Esophagus (tissue), 2 donors: ENCODE results near the gene PROK2. TPM values are rescaled to one million over a fixed set of nuclear protein-coding genes. Genes with fewer than 3 reads are reported as not detected.

Experiments
- H3K27ac ChIP-seq, 2 donors: one replicate each; pipeline ENCODE4 v1.5.1; 2013; ENCODE audit warnings: low read depth in 2 of 2, mild to moderate bottlenecking in 2 of 2, inconsistent platforms in 1 of 2, low read length in 1 of 2, moderate library complexity in 1 of 2
- H3K27me3 ChIP-seq, 2 donors: one replicate each; pipeline ENCODE4 v1.6.1; 2013; ENCODE audit warnings: low read length in 2 of 2, control low read depth in 1 of 2, mild to moderate bottlenecking in 1 of 2; ENCODE audit not compliant: insufficient read depth in 2 of 2, control insufficient read depth in 1 of 2
- H3K36me3 ChIP-seq, 2 donors: one replicate each; pipeline ENCODE4 v1.6.1; 2013; ENCODE audit warnings: low read length in 1 of 2; ENCODE audit not compliant: control insufficient read depth in 2 of 2, insufficient read depth in 2 of 2
- H3K4me1 ChIP-seq, 2 donors: one replicate each; pipeline ENCODE4 v1.6.1; 2013; ENCODE audit warnings: low read length in 1 of 2; ENCODE audit not compliant: control insufficient read depth in 2 of 2, insufficient read depth in 2 of 2
- H3K4me3 ChIP-seq, 2 donors: one replicate each; pipeline ENCODE4 v1.5.1; 2013; ENCODE audit warnings: low read length in 2 of 2, mild to moderate bottlenecking in 2 of 2, low read depth in 1 of 2, moderate library complexity in 1 of 2
- H3K9me3 ChIP-seq, 2 donors: one replicate each; pipeline ENCODE4 v1.6.1; 2013; ENCODE audit warnings: mild to moderate bottlenecking in 2 of 2, low read depth in 1 of 2, low read length in 1 of 2, moderate library complexity in 1 of 2; ENCODE audit not compliant: control insufficient read depth in 2 of 2, insufficient read depth in 1 of 2
- WGBS, 2 donors: extraction: QIAGEN DNeasy Blood & Tissue Kit; methylation state at CpG; one replicate each; pipeline ENCODE4 v1.1.7; 2013; 5-methylcytosine and 5-hydroxymethylcytosine counted together
- polyA plus RNA-seq, 2 donors: library from polyadenylated mRNA; stranded (reverse); fragments of 200-250 nt; gene quantifications; one replicate each; pipeline ENCODE4 v1.2.3, GENCODE V29; 2013
- donor health status: healthy with polysubstance abuse.
- donor health status: Bipolar disorder and iron deficiency.

Gene PROK2
- polyA plus RNA-seq, 2 donors, result 0.04 to 0.24 TPM

- Histone ChIP-seq H3K36me3 (no peaks in the 10 kb centered on the region), H3K9me3 (no peaks in the 10 kb centered on the region), H3K4me1 (no peaks in the 10 kb centered on the region), H3K4me3 (no peak overlapping the region), H3K27me3 (no peaks in the 10 kb centered on the region), H3K27ac (no peak overlapping the region)
- 71 to 82% methylated on average over 1 of the region's 1 CpG for WGBS, 2 donors
Observed at GRCh38 chr3:71791634-71792033, 6.7 kb upstream of the PROK2 start.

- Histone ChIP-seq H3K9me3 (no peaks in the 10 kb centered on the region), H3K4me1 (peaks cover under 1 to 5% of the 10 kb centered on the region in 2 donors), H3K4me3 (no peak overlapping the region), H3K27me3 (peaks cover 0 to under 1% of the 10 kb centered on the region in 2 donors), H3K36me3 (no peaks in the 10 kb centered on the region), H3K27ac (no peak overlapping the region)
- 84 to 90% methylated on average over 1 of the region's 1 CpG for WGBS, 2 donors
Observed at GRCh38 chr3:71789922-71790321, 5.0 kb upstream of the PROK2 start.

- Histone ChIP-seq H3K9me3 (no peaks in the 10 kb centered on the region), H3K4me1 (peaks cover 3 to 9% of the 10 kb centered on the region in 2 donors), H3K27me3 (peaks cover 0 to 9% of the 10 kb centered on the region in 2 donors), H3K27ac (no peak overlapping the region), H3K36me3 (no peaks in the 10 kb centered on the region), H3K4me3 (no peak overlapping the region)
- WGBS, 2 donors, result 91 to 92% methylated on average over 7 of the region's 7 CpGs
Observed at GRCh38 chr3:71787851-71788405, 3.0 kb upstream of the PROK2 start.

GRCh38 chr3:71786551-71786950 is 1.6 kb upstream of the PROK2 start:
- Histone ChIP-seq H3K9me3 (no peaks in the 10 kb centered on the region), H3K4me3 (no peak overlapping the region), H3K27me3 (peaks cover 0 to 9% of the 10 kb centered on the region in 2 donors), H3K27ac (no peak overlapping the region), H3K36me3 (no peaks in the 10 kb centered on the region), H3K4me1 (peaks cover 3 to 9% of the 10 kb centered on the region in 2 donors)
- WGBS, 2 donors, result 56 to 60% methylated on average over 6 of the region's 6 CpGs

- peaks cover 3 to 9% of the 10 kb centered on the region in 2 donors for H3K4me1 ChIP-seq
- H3K27me3 ChIP-seq, result peaks cover 0 to 9% of the 10 kb centered on the region in 2 donors
- no peak overlapping the region for H3K4me3 ChIP-seq
- no peak overlapping the region for H3K27ac ChIP-seq
- WGBS, 2 donors, result 44 to 48% methylated on average over 8 of the region's 8 CpGs
- H3K36me3 ChIP-seq, result no peaks in the 10 kb centered on the region
- no peaks in the 10 kb centered on the region for H3K9me3 ChIP-seq
Observed at GRCh38 chr3:71786217-71786549, 1.2 kb upstream of the PROK2 start.

- H3K9me3 ChIP-seq, result no peaks in the 10 kb centered on the region
- no peaks in the 10 kb centered on the region for H3K36me3 ChIP-seq
- no peak overlapping the region for H3K27ac ChIP-seq
- peak overlapping the region in 1 of 2 donors; percentile 38 for H3K4me3 ChIP-seq
- peaks cover 3 to 9% of the 10 kb centered on the region in 2 donors for H3K4me1 ChIP-seq
- H3K27me3 ChIP-seq, result peaks cover 0 to 9% of the 10 kb centered on the region in 2 donors
- 16 to 17% methylated on average over 28 of the region's 28 CpGs for WGBS, 2 donors
Observed at GRCh38 chr3:71785532-71786216, 726 bp upstream of the PROK2 start.

- H3K4me1 ChIP-seq, result peaks cover 3 to 9% of the 10 kb centered on the region in 2 donors
- peak overlapping the region; percentile 27 to 38 for H3K4me3 ChIP-seq
- H3K9me3 ChIP-seq, result no peaks in the 10 kb centered on the region
- H3K27ac ChIP-seq, result no peak overlapping the region
- peaks cover 0 to 13% of the 10 kb centered on the region in 2 donors for H3K27me3 ChIP-seq
- H3K36me3 ChIP-seq, result no peaks in the 10 kb centered on the region
- WGBS, 2 donors, result 4 to 5% methylated on average over 23 of the region's 23 CpGs
Observed at GRCh38 chr3:71784201-71784913, 591 bp downstream of the PROK2 start.

GRCh38 chr3:71783152-71783551 is 1.8 kb downstream of the PROK2 start:
- peaks cover 0 to 13% of the 10 kb centered on the region in 2 donors for H3K27me3 ChIP-seq

GRCh38 chr3:71780430-71780829 is 4.5 kb downstream of the PROK2 start:
- Histone ChIP-seq H3K36me3 (no peaks in the 10 kb centered on the region), H3K4me1 (peaks cover 3 to 9% of the 10 kb centered on the region in 2 donors), H3K27me3 (peaks cover 0 to 13% of the 10 kb centered on the region in 2 donors), H3K4me3 (no peak overlapping the region), H3K9me3 (no peaks in the 10 kb centered on the region), H3K27ac (no peak overlapping the region)
- WGBS, 2 donors, result 83 to 93% methylated on average over 4 of the region's 4 CpGs

More at GRCh38 chr3:71783152-71783551, 1.8 kb downstream of the PROK2 start:
- Histone ChIP-seq H3K27ac (no peak overlapping the region), H3K36me3 (no peaks in the 10 kb centered on the region), H3K4me3 (no peak overlapping the region), H3K4me1 (peaks cover 3 to 9% of the 10 kb centered on the region in 2 donors), H3K9me3 (no peaks in the 10 kb centered on the region)
- 56 to 62% methylated on average over 1 of the region's 1 CpG for WGBS, 2 donors
